HepG2 (cell line): ENCODE results near the gene PLXNB2. TPM values are rescaled to one million over a fixed set of nuclear protein-coding genes. Genes with fewer than 3 reads are reported as not detected.
A peak's percentile ranks its signal among the peaks of the same experiment; 100 is the strongest.

Source experiments
- AFF4 ChIP-seq: sonication (generic); formaldehyde crosslinking; IDR thresholded peaks from 2 replicates; pipeline ENCODE4 v1.4.0; 2020; ENCODE audit warnings: missing genetic modification reagents
- CREM ChIP-seq, 2 experiments: sonication (generic) in 1 of 2; formaldehyde crosslinking in 1 of 2; IDR thresholded peaks; 2 replicates each; pipeline versions ENCODE4 v1.4.0 to v1.6.1; 2016 to 2020; ENCODE audit warnings: antibody characterized with exemption in 1 of 2, mild to moderate bottlenecking in 1 of 2, missing genetic modification reagents in 1 of 2
- E2F1 ChIP-seq: sonication (generic); formaldehyde crosslinking; IDR thresholded peaks from 2 replicates; pipeline ENCODE4 v1.5.0; 2020; ENCODE audit warnings: missing genetic modification reagents
- GRHL1 ChIP-seq: sonication (generic); formaldehyde crosslinking; conservative IDR thresholded peaks from 2 replicates; pipeline ENCODE4 v1.8.0; 2022; ENCODE audit warnings: missing genetic modification reagents
- HCFC1 ChIP-seq: fragments of 150-350 bp; IDR thresholded peaks from 2 replicates; pipeline ENCODE4 v1.6.1; 2014; ENCODE audit warnings: low read depth, low read length
- KLF12 ChIP-seq: sonication (generic); formaldehyde crosslinking; IDR thresholded peaks from 2 replicates; pipeline ENCODE4 v1.4.0; 2020; ENCODE audit warnings: missing genetic modification reagents, borderline replicate concordance
- MAFK ChIP-seq, 2 experiments: IDR thresholded peaks in 1 of 2; conservative IDR thresholded peaks in 1 of 2; 2 replicates each; pipeline ENCODE4 v1.6.1; 2011; ENCODE audit warnings: improper control_type of control experiment in 2 of 2, low read length in 2 of 2
- NFRKB ChIP-seq: fragments of 450-650 bp; IDR thresholded peaks from 2 replicates; pipeline ENCODE4 v1.6.1; 2017
- POLR2AphosphoS5 ChIP-seq: IDR thresholded peaks from 2 replicates; pipeline ENCODE4 v1.6.1; 2012; ENCODE audit warnings: low read depth, low read length
- ZBTB1 ChIP-seq: sonication (generic); formaldehyde crosslinking; IDR thresholded peaks from 2 replicates; pipeline ENCODE4 v1.4.0; 2020; ENCODE audit warnings: missing genetic modification reagents, borderline replicate concordance
- ZBTB49 ChIP-seq: sonication (generic); formaldehyde crosslinking; IDR thresholded peaks from 2 replicates; pipeline ENCODE4 v1.4.0; 2020; ENCODE audit warnings: missing genetic modification reagents, borderline replicate concordance
- ZNF33A ChIP-seq: sonication (generic); formaldehyde crosslinking; IDR thresholded peaks from 2 replicates; pipeline ENCODE4 v1.5.1; 2020; ENCODE audit warnings: missing genetic modification reagents, mild to moderate bottlenecking, moderate library complexity, borderline replicate concordance
- ZNF414 ChIP-seq: sonication (generic); formaldehyde crosslinking; IDR thresholded peaks from 2 replicates; pipeline ENCODE4 v1.5.0; 2020; ENCODE audit warnings: missing genetic modification reagents
- ZNF441 ChIP-seq: sonication (generic); formaldehyde crosslinking; IDR thresholded peaks from 2 replicates; pipeline ENCODE4 v1.7.0; 2021; ENCODE audit warnings: missing genetic modification reagents, borderline replicate concordance
- ZNF546 ChIP-seq: sonication (generic); formaldehyde crosslinking; conservative IDR thresholded peaks from 2 replicates; pipeline ENCODE4 v1.8.1; 2023; ENCODE audit warnings: mild to moderate bottlenecking, missing genetic modification reagents
- ZNF564 ChIP-seq: sonication (generic); formaldehyde crosslinking; IDR thresholded peaks from 2 replicates; pipeline ENCODE4 v1.8.1; 2023; ENCODE audit warnings: mild to moderate bottlenecking, missing genetic modification reagents
- ZNF816 ChIP-seq: sonication (generic); formaldehyde crosslinking; IDR thresholded peaks from 2 replicates; pipeline ENCODE4 v1.8.0; 2022; ENCODE audit warnings: missing genetic modification reagents, mild to moderate bottlenecking, borderline replicate concordance
- ZSCAN21 ChIP-seq: sonication (generic); formaldehyde crosslinking; IDR thresholded peaks from 2 replicates; pipeline ENCODE4 v1.8.0; 2022; ENCODE audit warnings: mild to moderate bottlenecking, missing genetic modification reagents, moderate library complexity, borderline replicate concordance
- polyA plus RNA-seq, 8 experiments: library from polyadenylated mRNA; depleted of rRNA in 3 of 8; stranded (reverse) in 7 of 8; unstranded in 1 of 8; fragments of >200 nt; fragmentation: Illumina TruSeq in 4 of 8; extraction: Trizol in 4 of 8; gene quantifications; 2 replicates each; pipeline versions ENCODE4 v1.2.1 to v1.2.3, GENCODE V29; 2011 to 2016; ENCODE audit warnings: low read depth in 4 of 8, missing spikeins in 1 of 8, mixed read lengths in 1 of 8; ENCODE audit not compliant: insufficient read depth in 1 of 8
- total RNA-seq, 5 experiments: library from RNA; depleted of rRNA; stranded (reverse); fragments of >200 nt; fragmentation: Illumina TruSeq; extraction: Trizol; gene quantifications; 2 replicates each; pipeline ENCODE4 v1.2.3, GENCODE V29; 2016; ENCODE audit warnings: low read depth in 1 of 5

PLXNB2 gene
- total and polyA plus RNA-seq, 2 of the 13 experiments (the other 11 are each of a cell fraction or from before 2014, with no cell fraction given) = 32.6 to 68.9 TPM

- TF ChIP-seq AFF4 (CRISPR knock-in tag) (no peak), MAFK (conservative IDR thresholded peaks at IDR 0.05 in 1 of 2, IDR thresholded peaks at IDR 0.05 in 1 of 2; ENCODE audit: low read length in 2 of 2) (no peak), CREM (IDR thresholded peaks at IDR 0.05) (no peak), CREM (CRISPR knock-in tag; IDR thresholded peaks at IDR 0.05) (no peak), KLF12 (CRISPR knock-in tag) (peak; percentile 93), ZBTB49 (CRISPR knock-in tag) (no peak), HCFC1 (peak; percentile 24; the same call in 1 of the 2 replicates), ZBTB1 (no peak), NFRKB (no peak), ZNF441 (CRISPR knock-in tag) (peak; percentile 27; the same call in 1 of the 2 replicates), E2F1 (CRISPR knock-in tag) (peak; percentile 73), GRHL1 (CRISPR knock-in tag) (no peak), ZNF816 (peak; percentile 40; the same call in 1 of the 2 replicates), POLR2AphosphoS5 (peak; percentile 65), ZNF546 (0 out of 2 replicates have a peak, but pooled peaks have one; percentile 69), ZSCAN21 (CRISPR knock-in tag) (no peak), ZNF414 (CRISPR knock-in tag) (peak; percentile 85; the same call in 1 of the 2 replicates), ZNF33A (CRISPR knock-in tag) (no peak), ZNF564 (CRISPR knock-in tag) (peak; percentile 15; the same call in 1 of the 2 replicates)
Observed at GRCh38 chr22:50326956-50327710, 19.7 kb upstream of the PLXNB2 start, which contains the start of gene DENND6B (continued).
